KOPT-K1 (cell line): ENCODE results near the gene GRIN1.
A peak's percentile ranks its signal among the peaks of the same experiment; 100 is the strongest.
"Not testable (repeated sequence)": the region's sequence is repeated elsewhere in the genome, so short reads cannot be mapped to it uniquely, and the experiment has no call there.

Experiments used
- H3K27ac ChIP-seq: fragments of 200-600 bp; sonication (generic); 2 replicates; pipeline ENCODE4 v1.5.1; 2016; ENCODE audit warnings: antibody characterized with exemption, mild to moderate bottlenecking, low read depth, low read length; ENCODE audit not compliant: poor library complexity, severe bottlenecking
- H3K36me3 ChIP-seq: fragments of 200-600 bp; sonication (generic); 2 replicates; pipeline ENCODE4 v1.5.1; 2017; ENCODE audit warnings: antibody characterized with exemption, mild to moderate bottlenecking, low read length, moderate library complexity; ENCODE audit not compliant: insufficient read depth
- H3K9me3 ChIP-seq: fragments of 200-600 bp; sonication (generic); 2 replicates; pipeline ENCODE4 v1.5.1; 2017; ENCODE audit warnings: antibody characterized with exemption, low read length, mild to moderate bottlenecking; ENCODE audit not compliant: insufficient read depth, poor library complexity, severe bottlenecking

The GRIN1 gene

DNA sequence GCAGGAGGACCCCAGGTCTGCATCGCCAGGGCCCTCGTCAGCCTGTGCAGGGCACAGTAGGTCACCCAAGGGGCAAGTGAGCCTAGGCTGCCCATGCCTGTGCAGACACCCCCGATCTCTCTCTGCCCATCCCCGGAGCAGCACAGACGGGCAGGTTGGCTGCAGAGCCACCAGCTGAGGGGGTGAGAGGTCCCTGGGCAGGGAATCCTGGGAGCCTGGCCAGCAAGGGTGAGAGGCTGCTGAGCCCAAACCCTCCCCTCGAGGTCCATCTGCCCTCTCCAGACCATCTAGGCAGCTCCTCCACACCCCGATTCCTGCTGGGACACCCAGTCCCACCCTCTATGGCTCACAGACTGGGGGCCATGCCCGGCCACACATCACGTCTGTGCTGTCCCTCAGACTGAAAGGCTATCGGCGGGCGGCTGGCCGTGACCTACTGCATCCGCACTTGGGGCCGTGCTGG lies 21.7 kb upstream of the GRIN1 start:
- peaks cover 2% of the 10 kb centered on the region; the same call in 1 of the 2 replicates for H3K36me3 ChIP-seq
- H3K27ac ChIP-seq: no peak overlapping the region
- H3K9me3 ChIP-seq: no peaks in the 10 kb centered on the region

- H3K27ac ChIP-seq, H3K36me3 ChIP-seq: not testable (repeated sequence)
Observed at GRCh38 chr9:137118092-137118603, 20.8 kb upstream of the GRIN1 start.

GRCh38 chr9:137121927-137122795 lies 16.8 kb upstream of the GRIN1 start:
- not testable (repeated sequence) for H3K9me3 ChIP-seq, H3K27ac ChIP-seq, H3K36me3 ChIP-seq

More at GRCh38 chr9:137118092-137118603, 20.8 kb upstream of the GRIN1 start:
- H3K9me3 ChIP-seq: not testable (repeated sequence)

GRCh38 chr9:137122796-137123467 lies 16.0 kb upstream of the GRIN1 start:
- H3K36me3 ChIP-seq, H3K27ac ChIP-seq, H3K9me3 ChIP-seq: not testable (repeated sequence)

DNA sequence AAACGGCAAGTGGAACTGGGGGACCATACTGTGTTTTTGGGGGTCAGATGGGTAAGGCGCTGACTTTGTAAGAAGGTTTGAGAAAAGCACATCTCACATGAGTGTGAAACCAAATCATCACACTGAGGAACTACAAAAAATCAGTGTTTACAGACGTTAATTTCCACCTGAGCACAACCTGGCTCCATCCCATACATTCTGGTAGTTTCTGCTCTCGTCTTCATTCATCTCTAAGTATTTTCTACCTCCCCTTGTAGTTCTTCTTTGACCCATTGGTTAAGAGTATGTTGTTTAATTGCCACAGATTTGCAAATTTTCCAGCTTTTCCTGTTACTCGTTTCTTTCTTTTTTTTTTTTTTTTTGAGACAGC lies 15.5 kb upstream of the GRIN1 start:
- H3K36me3 ChIP-seq: no peaks in the 10 kb centered on the region
- no peak overlapping the region for H3K27ac ChIP-seq
- no peaks in the 10 kb centered on the region for H3K9me3 ChIP-seq

- H3K36me3 ChIP-seq: not testable (repeated sequence)
Observed at GRCh38 chr9:137123952-137124462, 14.9 kb upstream of the GRIN1 start.

DNA sequence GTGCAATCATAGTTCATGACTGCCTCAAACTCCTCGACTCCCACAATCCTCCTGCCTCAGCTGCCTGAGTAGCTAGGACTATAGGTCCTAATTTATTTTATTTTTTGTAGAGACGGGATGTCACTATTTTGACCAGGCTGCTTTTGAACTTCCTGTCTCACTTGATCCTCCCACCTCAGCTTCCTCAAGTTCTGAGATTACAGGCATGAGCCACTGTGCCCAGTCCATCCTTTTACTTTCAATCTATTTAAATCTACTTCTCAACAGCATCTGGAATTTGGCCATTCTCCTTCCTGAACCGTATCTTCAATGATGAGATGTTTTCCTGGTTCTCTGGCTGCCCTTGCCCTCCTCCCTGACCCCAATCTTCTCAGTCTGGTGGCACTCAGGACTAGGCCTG lies 12.2 kb upstream of the GRIN1 start:
- no peaks in the 10 kb centered on the region for H3K9me3 ChIP-seq
- H3K36me3 ChIP-seq: no peaks in the 10 kb centered on the region
- H3K27ac ChIP-seq: peak overlapping the region; percentile 68

More at GRCh38 chr9:137123952-137124462, 14.9 kb upstream of the GRIN1 start:
- H3K9me3 ChIP-seq, H3K27ac ChIP-seq: not testable (repeated sequence)

GRCh38 chr9:137127301-137128157 lies 11.4 kb upstream of the GRIN1 start:
- H3K27ac ChIP-seq: peak overlapping the region; percentile 68
- no peaks in the 10 kb centered on the region for H3K9me3 ChIP-seq
- H3K36me3 ChIP-seq: no peaks in the 10 kb centered on the region

GRCh38 chr9:137128158-137128861 lies 10.6 kb upstream of the GRIN1 start:
- Histone ChIP-seq H3K36me3 (no peaks in the 10 kb centered on the region), H3K9me3 (no peaks in the 10 kb centered on the region), H3K27ac (peak overlapping the region; percentile 68)

GRCh38 chr9:137128862-137129455 lies 10.0 kb upstream of the GRIN1 start:
- no peaks in the 10 kb centered on the region for H3K36me3 ChIP-seq
- H3K9me3 ChIP-seq: no peaks in the 10 kb centered on the region
- peak overlapping the region; percentile 68 for H3K27ac ChIP-seq

- no peaks in the 10 kb centered on the region for H3K9me3 ChIP-seq
- no peaks in the 10 kb centered on the region for H3K36me3 ChIP-seq
- H3K27ac ChIP-seq: peak overlapping the region; percentile 68
Observed at GRCh38 chr9:137129456-137130175, 9.3 kb upstream of the GRIN1 start.

GRCh38 chr9:137130176-137130755 lies 8.7 kb upstream of the GRIN1 start:
- Histone ChIP-seq H3K36me3 (no peaks in the 10 kb centered on the region), H3K9me3 (no peaks in the 10 kb centered on the region), H3K27ac (peak overlapping the region; percentile 68)

- no peaks in the 10 kb centered on the region for H3K9me3 ChIP-seq
- no peaks in the 10 kb centered on the region for H3K36me3 ChIP-seq
- no peak overlapping the region for H3K27ac ChIP-seq
Observed at GRCh38 chr9:137134191-137134590, 4.8 kb upstream of the GRIN1 start.
